ENCODE results near the gene JMJD8. TPM values are rescaled to one million over a fixed set of nuclear protein-coding genes. Genes with fewer than 3 reads are reported as not detected.

Gene JMJD8
- total and polyA plus RNA-seq, 4 donors = 21.2 to 52.6 (median 33.4) TPM

Other genes with a start within 250 kb of the JMJD8 start
- gene CAPN15, start 156.6 kb downstream of the JMJD8 start, total RNA-seq = 10 to 100 TPM; 26.2 to 37.2 TPM
- gene CAPN15, start 156.6 kb downstream of the JMJD8 start, polyA plus RNA-seq = 10 to 100 TPM in 1 of 2 donors, 1 to 10 TPM in 1; 5.9 to 17.0 TPM
- gene PRR35, start 123.9 kb downstream of the JMJD8 start, total RNA-seq = not detected
- not detected for gene PRR35, start 123.9 kb downstream of the JMJD8 start, polyA plus RNA-seq
- gene NHLRC4, start 117.3 kb downstream of the JMJD8 start, total RNA-seq = 1 to 10 TPM in 1 of 2 donors, under 1 TPM in 1; 0.25 to 7.0 TPM
- gene NHLRC4, start 117.3 kb downstream of the JMJD8 start, polyA plus RNA-seq = under 1 TPM in 1 of 2 donors, not detected in 1; 0.17 TPM
- 100 to 1,000 TPM in 1 of 2 donors, 10 to 100 TPM in 1; 16.8 to 144 TPM for gene PIGQ, start 114.4 kb downstream of the JMJD8 start, total RNA-seq
- 10 to 100 TPM; 18.9 to 22.4 TPM for gene PIGQ, start 114.4 kb downstream of the JMJD8 start, polyA plus RNA-seq
- 10 to 100 TPM in 1 of 2 donors, 1 to 10 TPM in 1; 7.7 to 11.0 TPM for gene RAB40C, start 94.3 kb downstream of the JMJD8 start, total RNA-seq
- gene RAB40C, start 94.3 kb downstream of the JMJD8 start, polyA plus RNA-seq = 10 to 100 TPM in 1 of 2 donors, 1 to 10 TPM in 1; 6.1 to 10.7 TPM
- 1 to 10 TPM in 1 of 2 donors, under 1 TPM in 1; 0.67 to 1.2 TPM for gene WFIKKN1, start 53.3 kb downstream of the JMJD8 start, total RNA-seq
- gene WFIKKN1, start 53.3 kb downstream of the JMJD8 start, polyA plus RNA-seq = under 1 TPM; 0.19 to 0.24 TPM
- gene METTL26, start 48.0 kb downstream of the JMJD8 start, total RNA-seq = 10 to 100 TPM; 26.3 to 28.1 TPM
- gene METTL26, start 48.0 kb downstream of the JMJD8 start, polyA plus RNA-seq = 10 to 100 TPM; 54.6 to 69.1 TPM
- gene MCRIP2, start 42.5 kb downstream of the JMJD8 start, total RNA-seq = 10 to 100 TPM; 16.3 to 45.5 TPM
- gene MCRIP2, start 42.5 kb downstream of the JMJD8 start, polyA plus RNA-seq = 10 to 100 TPM; 77.4 to 97.3 TPM
- 10 to 100 TPM in 1 of 2 donors, 1 to 10 TPM in 1; 10.0 to 13.4 TPM for gene WDR90, start 35.0 kb downstream of the JMJD8 start, total RNA-seq
- 1 to 10 TPM; 4.7 to 5.9 TPM for gene WDR90, start 35.0 kb downstream of the JMJD8 start, polyA plus RNA-seq
- 10 to 100 TPM; 20.8 to 31.0 TPM for gene RHOT2, start 16.2 kb downstream of the JMJD8 start, total RNA-seq
- 10 to 100 TPM; 37.5 to 37.9 TPM for gene RHOT2, start 16.2 kb downstream of the JMJD8 start, polyA plus RNA-seq
- under 1 TPM; 0.67 to 0.84 TPM for gene RHBDL1, start 8.7 kb downstream of the JMJD8 start, total RNA-seq
- under 1 TPM; 0.35 to 0.74 TPM for gene RHBDL1, start 8.7 kb downstream of the JMJD8 start, polyA plus RNA-seq
- gene STUB1, start 3.9 kb downstream of the JMJD8 start, total RNA-seq = 10 to 100 TPM; 32.4 to 38.2 TPM
- gene STUB1, start 3.9 kb downstream of the JMJD8 start, polyA plus RNA-seq = 10 to 100 TPM; 62.2 to 74.4 TPM
- 1 to 10 TPM; 4.4 to 6.7 TPM for gene WDR24, start 6.1 kb upstream of the JMJD8 start, total RNA-seq
- 1 to 10 TPM; 4.2 to 8.0 TPM for gene WDR24, start 6.1 kb upstream of the JMJD8 start, polyA plus RNA-seq
- under 1 TPM in 1 of 2 donors, not detected in 1; under 0.01 TPM for gene FBXL16, start 21.5 kb upstream of the JMJD8 start, total RNA-seq
- under 1 TPM in 1 of 2 donors, not detected in 1; 0.14 TPM for gene FBXL16, start 21.5 kb upstream of the JMJD8 start, polyA plus RNA-seq
- gene METRN, start 30.8 kb upstream of the JMJD8 start, total RNA-seq = 1 to 10 TPM; 5.9 to 8.3 TPM
- 10 to 100 TPM in 1 of 2 donors, 1 to 10 TPM in 1; 4.6 to 22.9 TPM for gene METRN, start 30.8 kb upstream of the JMJD8 start, polyA plus RNA-seq
- 10 to 100 TPM; 14.0 to 17.6 TPM for gene ANTKMT, start 36.8 kb upstream of the JMJD8 start, total RNA-seq
- gene ANTKMT, start 36.8 kb upstream of the JMJD8 start, polyA plus RNA-seq = 10 to 100 TPM; 21.8 to 29.7 TPM
- gene CCDC78, start 42.1 kb upstream of the JMJD8 start, total RNA-seq = under 1 TPM; 0.08 to 0.28 TPM
- gene CCDC78, start 42.1 kb upstream of the JMJD8 start, polyA plus RNA-seq = under 1 TPM in 1 of 2 donors, not detected in 1; 0.05 TPM
- 1 to 10 TPM in 1 of 2 donors, under 1 TPM in 1; 0.67 to 1.1 TPM for gene HAGHL, start 42.8 kb upstream of the JMJD8 start, total RNA-seq
- under 1 TPM; 0.25 to 0.32 TPM for gene HAGHL, start 42.8 kb upstream of the JMJD8 start, polyA plus RNA-seq
- gene CIAO3, start 56.7 kb upstream of the JMJD8 start, total RNA-seq = 10 to 100 TPM; 16.9 to 24.3 TPM
- gene CIAO3, start 56.7 kb upstream of the JMJD8 start, polyA plus RNA-seq = 10 to 100 TPM; 13.2 to 16.0 TPM
- under 1 TPM; 0.08 to 0.65 TPM for gene MSLN, start 76.4 kb upstream of the JMJD8 start, total RNA-seq
- under 1 TPM in 1 of 2 donors, not detected in 1; 0.03 TPM for gene MSLN, start 76.4 kb upstream of the JMJD8 start, polyA plus RNA-seq
- gene RPUSD1, start 104.0 kb upstream of the JMJD8 start, total RNA-seq = 1 to 10 TPM; 8.2 to 9.7 TPM
- gene RPUSD1, start 104.0 kb upstream of the JMJD8 start, polyA plus RNA-seq = 10 to 100 TPM in 1 of 2 donors, 1 to 10 TPM in 1; 4.5 to 10.7 TPM
- 10 to 100 TPM in 1 of 2 donors, 1 to 10 TPM in 1; 5.1 to 15.6 TPM for gene CHTF18, start 104.3 kb upstream of the JMJD8 start, total RNA-seq
- 1 to 10 TPM; 1.7 to 2.6 TPM for gene CHTF18, start 104.3 kb upstream of the JMJD8 start, polyA plus RNA-seq
- gene GNG13, start 116.4 kb upstream of the JMJD8 start, total RNA-seq = not detected
- gene GNG13, start 116.4 kb upstream of the JMJD8 start, polyA plus RNA-seq = not detected